Gastroesophageal sphincter (tissue), 4 donors: ENCODE measurements around the gene ABCE1. TPM values are rescaled to one million over a fixed set of nuclear protein-coding genes. Genes with fewer than 3 reads are reported as not detected.

Experiments
- ATAC-seq: fragments of 150-250 bp; one replicate; pipeline ENCODE4 v1.9.1; 2016; ENCODE audit warnings: mild to moderate bottlenecking, moderate library complexity
- H3K27ac ChIP-seq, 4 donors: fragments of 200-600 bp; sonication (generic) in 3 of 4; 1 replicate in 3 of 4; 2 replicates in 1 of 4; pipeline ENCODE4 v1.5.1; 2016 to 2019
- H3K27me3 ChIP-seq: fragments of 200-600 bp; sonication (generic); one replicate; pipeline ENCODE4 v1.5.1; 2019
- H3K36me3 ChIP-seq, 2 donors: fragments of 200-600 bp; sonication (generic); one replicate each; pipeline ENCODE4 v1.5.1; 2019; ENCODE audit warnings: control low read depth in 1 of 2
- H3K4me1 ChIP-seq, 3 donors: fragments of 200-600 bp; sonication (generic); 1 replicate in 2 of 3; 2 replicates in 1 of 3; pipeline ENCODE4 v1.5.1; 2016 to 2019; ENCODE audit warnings: control low read depth in 2 of 3
- H3K4me3 ChIP-seq, 2 donors: fragments of 200-600 bp; sonication (generic); one replicate each; pipeline ENCODE4 v1.5.1; 2019; ENCODE audit warnings: mild to moderate bottlenecking in 1 of 2, moderate library complexity in 1 of 2
- H3K9me3 ChIP-seq, 3 donors: fragments of 200-600 bp; sonication (generic); one replicate each; pipeline ENCODE4 v1.5.1; 2017 to 2019; ENCODE audit warnings: control low read depth in 2 of 3
- CTCF ChIP-seq, 4 experiments: fragments of 200-600 bp in 2 of 4; fragments of 450-650 bp in 2 of 4; sonication (generic) in 1 of 4; IDR thresholded peaks; one replicate each; pipeline ENCODE4 v1.5.1; 2017 to 2019; ENCODE audit warnings: antibody characterized with exemption in 4 of 4, mild to moderate bottlenecking in 2 of 4, moderate library complexity in 2 of 4
- EP300 ChIP-seq: sonication (generic); formaldehyde crosslinking; IDR thresholded peaks from one replicate; pipeline ENCODE4 v1.6.1; 2017; ENCODE audit warnings: antibody characterized with exemption, mild to moderate bottlenecking
- POLR2A ChIP-seq, 2 donors: fragments of 450-650 bp; IDR thresholded peaks; one replicate each; pipeline ENCODE4 v1.6.1; 2017; ENCODE audit warnings: antibody characterized with exemption in 2 of 2, mild to moderate bottlenecking in 2 of 2, moderate library complexity in 1 of 2
- POLR2AphosphoS5 ChIP-seq: sonication (generic); formaldehyde crosslinking; IDR thresholded peaks from one replicate; pipeline ENCODE4 v1.6.1; 2017; ENCODE audit warnings: antibody characterized with exemption
- WGBS, 2 donors: methylation state at CpG; one replicate each; pipeline ENCODE4 v1.1.5; 2018; ENCODE audit warnings: low coverage in 1 of 2; 5-methylcytosine and 5-hydroxymethylcytosine counted together
- total RNA-seq, 4 donors: library from RNA; depleted of rRNA; stranded (reverse); fragments of >200 nt; gene quantifications; one replicate each; pipeline ENCODE4 v1.1.0, GENCODE V29; 2016

Gene ABCE1
- total RNA-seq, 4 donors from 2014 or later, result 32.4 to 74.9 (median 43.7) TPM

GRCh38 chr4:145154573-145154972, 56.5 kb downstream of the ABCE1 start:
- H3K4me3 ChIP-seq, result no peak overlapping the region
- WGBS, 2 donors, result 100% methylated on average over 1 of the region's 1 CpG; no CpG with 5 or more reads in 1 of the 2 donors
- ATAC-seq, result no peak
- H3K27me3 ChIP-seq, result no peaks in the 10 kb centered on the region
- H3K9me3 ChIP-seq, result no peaks in the 10 kb centered on the region
- peak; percentile 10 to 61 (median 20) for TF ChIP-seq CTCF (IDR thresholded peaks at IDR 0.05)
- no peak for TF ChIP-seq EP300
- TF ChIP-seq POLR2AphosphoS5, result no peak
- H3K27ac ChIP-seq, result peak overlapping the region in 1 of 4 donors; percentile 23
- peaks cover 0 to 16% (median 0%) of the 10 kb centered on the region in 3 donors for H3K4me1 ChIP-seq
- peaks cover 0 to 72% of the 10 kb centered on the region in 2 donors for H3K36me3 ChIP-seq

- H3K36me3 ChIP-seq, result peaks cover 0 to 70% of the 10 kb centered on the region in 2 donors
- no peak overlapping the region for H3K4me3 ChIP-seq
- TF ChIP-seq CTCF (IDR thresholded peaks at IDR 0.05), result no peak
- no peak for TF ChIP-seq POLR2AphosphoS5
- TF ChIP-seq POLR2A (IDR thresholded peaks at IDR 0.05), result no peak
- no peak for TF ChIP-seq EP300
- no peak overlapping the region for H3K27ac ChIP-seq
- H3K9me3 ChIP-seq, result no peaks in the 10 kb centered on the region
- no peaks in the 10 kb centered on the region for H3K27me3 ChIP-seq
- WGBS, 2 donors, result 65 to 69% methylated on average over 2 of the region's 2 CpGs
- no peak for ATAC-seq
- peaks cover 0 to 16% (median 0%) of the 10 kb centered on the region in 3 donors for H3K4me1 ChIP-seq
Measured at GRCh38 chr4:145155268-145155870, 57.3 kb downstream of the ABCE1 start.

- Histone ChIP-seq H3K9me3 (no peaks in the 10 kb centered on the region), H3K27me3 (no peaks in the 10 kb centered on the region), H3K36me3 (peaks cover 0 to 70% of the 10 kb centered on the region in 2 donors), H3K4me3 (no peak overlapping the region), H3K27ac (no peak overlapping the region), H3K4me1 (peaks cover 0 to 16% (median 0%) of the 10 kb centered on the region in 3 donors)
- WGBS, 2 donors, result 79 to 100% methylated on average over 1 to 2 of the region's 2 CpGs
- TF ChIP-seq POLR2AphosphoS5 (no peak), POLR2A (IDR thresholded peaks at IDR 0.05) (no peak), EP300 (no peak), CTCF (IDR thresholded peaks at IDR 0.05) (no peak)
- ATAC-seq, result no peak
Measured at GRCh38 chr4:145156986-145157385, 58.9 kb downstream of the ABCE1 start.

- 41 to 43% methylated on average over 2 of the region's 2 CpGs for WGBS, 2 donors
- TF ChIP-seq POLR2A (IDR thresholded peaks at IDR 0.05) (no peak), EP300 (no peak), POLR2AphosphoS5 (no peak), CTCF (IDR thresholded peaks at IDR 0.05) (no peak)
- H3K4me1 ChIP-seq, result no peaks in the 10 kb centered on the region
- peaks cover 0 to 77% of the 10 kb centered on the region in 2 donors for H3K36me3 ChIP-seq
- no peak overlapping the region for H3K4me3 ChIP-seq
- H3K9me3 ChIP-seq, result no peaks in the 10 kb centered on the region
- ATAC-seq, result no peak
- no peak overlapping the region for H3K27ac ChIP-seq
- no peaks in the 10 kb centered on the region for H3K27me3 ChIP-seq
Measured at GRCh38 chr4:145161549-145161948, 63.4 kb downstream of the ABCE1 start.

- WGBS, 2 donors, result 94 to 96% methylated on average over 2 of the region's 2 CpGs
- H3K9me3 ChIP-seq, result no peaks in the 10 kb centered on the region
- no peak for ATAC-seq
- H3K27ac ChIP-seq, result no peak overlapping the region
- H3K4me1 ChIP-seq, result peaks cover 0 to 20% (median 0%) of the 10 kb centered on the region in 3 donors
- H3K4me3 ChIP-seq, result no peak overlapping the region
- TF ChIP-seq CTCF (IDR thresholded peaks at IDR 0.05), result no peak
- no peak for TF ChIP-seq POLR2A (IDR thresholded peaks at IDR 0.05)
- H3K27me3 ChIP-seq, result no peaks in the 10 kb centered on the region
- peaks cover 0 to 68% of the 10 kb centered on the region in 2 donors for H3K36me3 ChIP-seq
Measured at GRCh38 chr4:145167887-145168286, 69.8 kb downstream of the ABCE1 start.
